HCT116 (cell line): ENCODE data around the gene DYNC2LI1. TPM values are rescaled to one million over a fixed set of nuclear protein-coding genes. Genes with fewer than 3 reads are reported as not detected.

Experiments used
- ATAC-seq: fragments of 200-7000 bp; cut with Tn5 transposase; 2 replicates; pipeline ENCODE4 v1.9.1; 2020; ENCODE audit warnings: mild to moderate bottlenecking, moderate library complexity
- BruUV-seq: library from RNA; stranded (reverse); fragments of 400-500 nt; replicated peaks from 2 replicates; lab custom pipeline; 2021; lab: Mats Ljungman, UMichigan
- CTCF ChIA-PET: fragments of 300-600 bp; sonication (Branson Sonifier 250); formaldehyde crosslinking; loops from one replicate; lab custom pipeline; 2021; ENCODE audit warnings: antibody characterized with exemption; lab: Charles Lee
- POLR2A ChIA-PET: fragments of 300-600, 350-600 bp; sonication (Branson Sonifier 250); formaldehyde crosslinking; loops from one replicate; lab custom pipeline; 2021; ENCODE audit warnings: antibody characterized with exemption; lab: Charles Lee
- RAD21 ChIA-PET, 2 experiments: fragments of 300-600 bp; sonication (Branson Sonifier 250); formaldehyde crosslinking; loops; one replicate each; lab custom pipeline; 2023; ENCODE audit warnings: low total read pairs in 2 of 2; ENCODE audit not compliant: uncharacterized antibody in 2 of 2, unreplicated experiment in 2 of 2, low non-redundant PET in 1 of 2; lab: Charles Lee
- DNase-seq: peaks from one replicate; pipeline ENCODE4 v3.0.0-alpha.2; 2010; ENCODE audit warnings: low read depth, low spot score
- H2AFZ ChIP-seq: fragments of 200-600 bp; shearing (Covaris generic), sonication (generic); 2 replicates; pipeline ENCODE4 v1.6.1; 2017; ENCODE audit warnings: low read depth, mixed run types, mixed read lengths, antibody characterized with exemption, low read length; ENCODE audit not compliant: poor library complexity, severe bottlenecking
- H3K27ac ChIP-seq: 2 replicates; pipeline ENCODE4 v1.5.1; 2012; ENCODE audit warnings: low read depth, low read length
- H3K27me3 ChIP-seq: fragments of 200-600 bp; sonication (generic); 2 replicates; pipeline ENCODE4 v1.6.1; 2016; ENCODE audit warnings: mixed run types, low read length, mixed read lengths; ENCODE audit not compliant: insufficient read depth
- H3K36me3 ChIP-seq, 2 experiments: fragments of 200-500 bp in 1 of 2; fragments of 200-600 bp in 1 of 2; sonication (Bioruptor generic) in 1 of 2; sonication (generic) in 1 of 2; 2 replicates each; pipeline versions ENCODE4 v1.5.1 to v1.6.1; 2014 to 2016; ENCODE audit warnings: low read length in 2 of 2, inconsistent platforms in 1 of 2, mixed read lengths in 1 of 2, mixed run types in 1 of 2; ENCODE audit not compliant: insufficient read depth in 2 of 2, control insufficient read depth in 1 of 2
- H3K4me1 ChIP-seq, 2 experiments: fragments of 200-600 bp in 1 of 2; sonication (generic) in 1 of 2; 2 replicates each; pipeline versions ENCODE4 v1.5.1 to v1.6.1; 2012 to 2017; ENCODE audit warnings: low read length in 2 of 2, inconsistent platforms in 1 of 2, mild to moderate bottlenecking in 1 of 2, mixed read lengths in 1 of 2, mixed run types in 1 of 2, moderate library complexity in 1 of 2; ENCODE audit not compliant: insufficient read depth in 2 of 2, control insufficient read depth in 1 of 2
- H3K4me2 ChIP-seq: fragments of 200-600 bp; sonication (generic); 2 replicates; pipeline ENCODE4 v1.6.1; 2017; ENCODE audit warnings: mixed run types, low read length, mixed read lengths
- H3K4me3 ChIP-seq, 2 experiments: fragments of 200-600 bp in 1 of 2; sonication (generic) in 1 of 2; replicated peaks in 1 of 2; 2 replicates each; pipeline ENCODE4 v1.5.1; 2011 to 2016; ENCODE audit warnings: low read length in 2 of 2, control low read depth in 1 of 2, low read depth in 1 of 2, mild to moderate bottlenecking in 1 of 2, mixed read lengths in 1 of 2, mixed run types in 1 of 2
- H3K79me2 ChIP-seq: fragments of 200-600 bp; sonication (generic); 2 replicates; pipeline ENCODE4 v1.6.1; 2017; ENCODE audit warnings: mild to moderate bottlenecking, mixed run types, low read length, moderate library complexity, mixed read lengths; ENCODE audit not compliant: insufficient read depth
- H3K9ac ChIP-seq: fragments of 200-600 bp; sonication (generic); 2 replicates; pipeline ENCODE4 v1.6.1; 2016; ENCODE audit warnings: low read length, mixed read lengths
- H3K9me2 ChIP-seq: fragments of 200-600 bp; sonication (generic), shearing (Covaris generic); 2 replicates; pipeline ENCODE4 v1.6.1; 2017; ENCODE audit warnings: mixed run types, mild to moderate bottlenecking, moderate library complexity; ENCODE audit not compliant: insufficient read depth
- H3K9me3 ChIP-seq, 2 experiments: fragments of 200-500 bp in 1 of 2; fragments of 200-600 bp in 1 of 2; sonication (Bioruptor generic) in 1 of 2; sonication (generic) in 1 of 2; 2 replicates each; pipeline ENCODE4 v1.6.1; 2014 to 2017; ENCODE audit warnings: low read length in 2 of 2, mixed read lengths in 2 of 2, inconsistent platforms in 1 of 2, low read depth in 1 of 2, mild to moderate bottlenecking in 1 of 2, mixed run types in 1 of 2, moderate library complexity in 1 of 2; ENCODE audit not compliant: control insufficient read depth in 1 of 2, insufficient read depth in 1 of 2
- H4K20me1 ChIP-seq: fragments of 200-600 bp; sonication (generic), shearing (Covaris generic); 2 replicates; pipeline ENCODE4 v1.6.1; 2017; ENCODE audit warnings: mixed run types, mild to moderate bottlenecking, moderate library complexity; ENCODE audit not compliant: insufficient read depth
- ATF3 ChIP-seq: IDR thresholded peaks from 2 replicates; pipeline ENCODE4 v1.6.1; 2012
- CBX3 ChIP-seq: IDR thresholded peaks from 2 replicates; pipeline ENCODE4 v1.6.1; 2012; ENCODE audit warnings: low read depth
- CEBPB ChIP-seq: IDR thresholded peaks from 2 replicates; pipeline ENCODE4 v1.6.1; 2012; ENCODE audit warnings: low read depth
- CTCF ChIP-seq, 3 experiments: fragments of 200-600 bp in 1 of 3; sonication (generic) in 1 of 3; IDR thresholded peaks in 2 of 3; conservative IDR thresholded peaks in 1 of 3; 2 replicates each; pipeline ENCODE4 v1.5.1; 2012 to 2017; ENCODE audit warnings: low read depth in 2 of 3, low read length in 2 of 3, antibody characterized with exemption in 1 of 3, borderline replicate concordance in 1 of 3, control low read depth in 1 of 3, mild to moderate bottlenecking in 1 of 3, mixed read lengths in 1 of 3, mixed run types in 1 of 3, moderate library complexity in 1 of 3; ENCODE audit not compliant: insufficient read depth in 1 of 3
- EGR1 ChIP-seq: IDR thresholded peaks from 2 replicates; pipeline ENCODE4 v1.6.1; 2012; ENCODE audit warnings: low read depth
- ELF1 ChIP-seq: IDR thresholded peaks from 2 replicates; pipeline ENCODE4 v1.6.1; 2012; ENCODE audit warnings: low read depth, borderline replicate concordance
- FOSL1 ChIP-seq: IDR thresholded peaks from 2 replicates; pipeline ENCODE4 v1.6.1; 2012; ENCODE audit warnings: low read depth
- MAX ChIP-seq: IDR thresholded peaks from 2 replicates; pipeline ENCODE4 v1.6.1; 2012
- POLR2A ChIP-seq: IDR thresholded peaks from 2 replicates; pipeline ENCODE4 v1.7.0; 2011; ENCODE audit warnings: borderline replicate concordance; ENCODE audit not compliant: insufficient read depth, insufficient read length; ENCODE audit errors: extremely low read depth
- POLR2AphosphoS5 ChIP-seq: IDR thresholded peaks from 2 replicates; pipeline ENCODE4 v1.6.1; 2011; ENCODE audit warnings: mild to moderate bottlenecking, low read depth, low read length, moderate library complexity
- RAD21 ChIP-seq: IDR thresholded peaks from 2 replicates; pipeline ENCODE4 v1.6.1; 2012; ENCODE audit warnings: low read depth, mild to moderate bottlenecking
- REST ChIP-seq: IDR thresholded peaks from 2 replicates; pipeline ENCODE4 v1.6.1; 2012; ENCODE audit warnings: low read depth
- SIN3A ChIP-seq: IDR thresholded peaks from 2 replicates; pipeline ENCODE4 v1.6.1; 2012; ENCODE audit warnings: low read depth
- SRF ChIP-seq: IDR thresholded peaks from 2 replicates; pipeline ENCODE4 v1.6.1; 2012; ENCODE audit warnings: low read depth
- TCF7L2 ChIP-seq: IDR thresholded peaks from 2 replicates; pipeline ENCODE4 v1.7.0; 2011; ENCODE audit warnings: borderline replicate concordance, inconsistent platforms; ENCODE audit not compliant: insufficient read depth, insufficient read length; ENCODE audit errors: extremely low read depth
- YY1 ChIP-seq: IDR thresholded peaks from 2 replicates; pipeline ENCODE4 v1.6.1; 2011; ENCODE audit warnings: low read length, low read depth, moderate library complexity, mild to moderate bottlenecking; ENCODE audit not compliant: insufficient replicate concordance; ENCODE audit errors: extremely low read depth
- ZNF274 ChIP-seq: fragments of 200-500 bp; sonication (Bioruptor generic); IDR thresholded peaks from 2 replicates; pipeline ENCODE4 v1.6.1; 2014; ENCODE audit warnings: mild to moderate bottlenecking, low read depth, low read length, inconsistent platforms
- intact Hi-C: fragments of 100-400 bp; cut with micrococcal nuclease; formaldehyde crosslinking; loops from 2 replicates; pipeline ENCODE4 v1.10.0; 2022
- total RNA-seq: library from RNA; stranded (reverse); gene quantifications from one replicate; pipeline ENCODE4 v1.2.1, GENCODE V29; 2021; ENCODE audit not compliant: unreplicated experiment

DYNC2LI1 gene
- total RNA-seq, 1 experiment from 2014 or later: 16.7 TPM

- no peaks in the 10 kb centered on the region for H3K9me3 ChIP-seq
- H3K4me1 ChIP-seq: no peaks in the 10 kb centered on the region
- TF ChIP-seq CTCF (IDR thresholded peaks at IDR 0.05 in 2 of 3, conservative IDR thresholded peaks at IDR 0.05 in 1 of 3; ENCODE audit: borderline replicate concordance in 1 of 3, insufficient read depth in 1 of 3, low read depth in 2 of 3, low read length in 2 of 3): no peak
- no peak for TF ChIP-seq ELF1
- TF ChIP-seq CBX3: no peak
- TF ChIP-seq FOSL1: no peak
- no peak for TF ChIP-seq POLR2A
- TF ChIP-seq SIN3A: no peak
- TF ChIP-seq SRF: no peak
- TF ChIP-seq YY1: no peak
- TF ChIP-seq ZNF274: no peak
- no peak for TF ChIP-seq ATF3
- TF ChIP-seq RAD21: no peak
- TF ChIP-seq REST: no peak
- no peak for TF ChIP-seq POLR2AphosphoS5
- TF ChIP-seq MAX: no peak
- no peak for TF ChIP-seq TCF7L2
- no peak for TF ChIP-seq CEBPB
- TF ChIP-seq EGR1: no peak
- DNase-seq: no peak
- H3K9me2 ChIP-seq: no peaks in the 10 kb centered on the region
- no peak overlapping the region for H3K4me3 ChIP-seq
- no peaks in the 10 kb centered on the region for H3K27me3 ChIP-seq
- no peak for ATAC-seq
- H3K9ac ChIP-seq: no peak overlapping the region
- H3K4me2 ChIP-seq: no peak overlapping the region
- POLR2A ChIA-PET: no interaction called here
- H2AFZ ChIP-seq: no peak overlapping the region
- H3K36me3 ChIP-seq: no peaks in the 10 kb centered on the region
- no peaks in the 10 kb centered on the region for H4K20me1 ChIP-seq
- BruUV-seq: no TSS peak
- H3K79me2 ChIP-seq: no peaks in the 10 kb centered on the region
- H3K27ac ChIP-seq: no peak overlapping the region
- intact Hi-C loops: no loop called here
- CTCF ChIA-PET: no interaction called here
- RAD21 ChIA-PET: interaction anchor here in 1 of 2 experiments (0.6 kb wide), 1 partner anchor 19 kb away, joined by 6 read pairs; no protein-coding TSS in a partner anchor
These were observed 27.1 kb downstream of the DYNC2LI1 start for GRCh38 chr2:43800894-43801293.
